K562 (cell line): ENCODE measurements around the gene SDS. TPM values are rescaled to one million over a fixed set of nuclear protein-coding genes. Genes with fewer than 3 reads are reported as not detected.
"Not testable (repeated sequence)": the region's sequence is repeated elsewhere in the genome, so short reads cannot be mapped to it uniquely, and the experiment has no call there.

Source experiments
- ATAC-seq: fragments of 200-7000 bp; cut with Tn5 transposase; 3 replicates; pipeline ENCODE4 v1.9.1; 2020; ENCODE audit warnings: moderate library complexity
- BruUV-seq: library from RNA; stranded (reverse); fragments of 400-500 nt; replicated peaks from 2 replicates; lab custom pipeline; 2021; lab: Mats Ljungman, UMichigan
- CTCF ChIA-PET: fragments of 300-600 bp; formaldehyde crosslinking; extraction: SDS; loops from one replicate; lab custom pipeline; 2021; ENCODE audit warnings: low intra/inter-chr PET ratio; lab: Yijun Ruan, JAX
- POLR2A ChIA-PET: fragments of 300-600, 350-650 bp; sonication (Branson Sonifier 250); formaldehyde crosslinking; extraction: SDS; loops from one replicate; lab custom pipeline; 2021; ENCODE audit warnings: antibody characterized with exemption, inconsistent platforms; lab: Yijun Ruan, JAX
- DNase-seq, 4 experiments: peaks; one replicate each; pipeline versions ENCODE4 v3.0.0 to v3.0.0-alpha.2; 2011 to 2018; ENCODE audit warnings: low spot score in 3 of 4, mixed read lengths in 3 of 4; ENCODE audit errors: extremely low read depth in 1 of 4
- FAIRE-seq: peaks from 2 replicates; lab custom pipeline; 2011; peaks lifted over from hg19 to GRCh38; lab: Jason Lieb, UNC
- H2AFZ ChIP-seq: 2 replicates; pipeline ENCODE4 v1.6.0; 2011; ENCODE audit warnings: low read depth, low read length, control low read depth, inconsistent platforms
- H3K27ac ChIP-seq: fragments of 200-600 bp; 3 replicates; pipeline ENCODE4 v1.8.0; 2011; ENCODE audit warnings: low read depth, mild to moderate bottlenecking, control low read depth, inconsistent platforms, low read length, moderate library complexity, mixed read lengths; ENCODE audit errors: extremely low read depth
- H3K27me3 ChIP-seq, 2 experiments: fragments of 300-600 bp in 1 of 2; 2 replicates in 1 of 2; 3 replicates in 1 of 2; pipeline versions ENCODE4 v1.6.0 to v1.8.0; 2011; ENCODE audit warnings: inconsistent platforms in 2 of 2, low read length in 2 of 2, mild to moderate bottlenecking in 1 of 2, mixed read lengths in 1 of 2, moderate library complexity in 1 of 2; ENCODE audit not compliant: control insufficient read depth in 2 of 2, insufficient read depth in 2 of 2
- H3K36me3 ChIP-seq: fragments of 300-600 bp; 3 replicates; pipeline ENCODE4 v1.8.0; 2011; ENCODE audit warnings: mild to moderate bottlenecking, low read length, inconsistent platforms; ENCODE audit not compliant: control insufficient read depth, insufficient read depth
- H3K4me1 ChIP-seq, 2 experiments: fragments of 200-600 bp in 1 of 2; replicated peaks in 1 of 2; 2 replicates in 1 of 2; 3 replicates in 1 of 2; pipeline versions ENCODE4 v1.5.1 to v1.8.0; 2011; ENCODE audit warnings: inconsistent platforms in 2 of 2, low read length in 2 of 2, mild to moderate bottlenecking in 1 of 2, mixed read lengths in 1 of 2, moderate library complexity in 1 of 2; ENCODE audit not compliant: control insufficient read depth in 2 of 2, insufficient read depth in 2 of 2
- H3K4me2 ChIP-seq: 2 replicates; pipeline ENCODE4 v1.6.1; 2011; ENCODE audit warnings: low read length, control low read depth, inconsistent platforms, mixed read lengths; ENCODE audit not compliant: insufficient read depth
- H3K4me3 ChIP-seq: fragments of 200-600 bp; sonication (generic), shearing (Covaris generic); 2 replicates; pipeline ENCODE4 v1.5.1; 2016; ENCODE audit warnings: control low read depth, inconsistent platforms
- H3K79me2 ChIP-seq: fragments of 200-600 bp; 3 replicates; pipeline ENCODE4 v1.8.0; 2011; ENCODE audit warnings: low read length, inconsistent platforms; ENCODE audit not compliant: control insufficient read depth, insufficient read depth
- H3K9ac ChIP-seq, 2 experiments: 2 replicates each; pipeline versions ENCODE4 v1.6.0 to v1.6.1; 2011; ENCODE audit warnings: low read depth in 2 of 2, low read length in 2 of 2, control low read depth in 1 of 2, inconsistent platforms in 1 of 2, mild to moderate bottlenecking in 1 of 2, mixed read lengths in 1 of 2; ENCODE audit not compliant: insufficient read depth in 1 of 2
- H3K9me1 ChIP-seq: one replicate; pipeline ENCODE4 v1.6.0; 2011; ENCODE audit warnings: inconsistent platforms, mild to moderate bottlenecking, low read length, moderate library complexity; ENCODE audit not compliant: control insufficient read depth, insufficient read depth
- H3K9me3 ChIP-seq: replicated peaks from 2 replicates; pipeline ENCODE4 v1.5.1; 2011; ENCODE audit warnings: low read depth, low read length, inconsistent platforms; ENCODE audit not compliant: control insufficient read depth, insufficient read depth
- H4K20me1 ChIP-seq: replicated peaks from 2 replicates; pipeline ENCODE4 v1.6.1; 2011; ENCODE audit warnings: low read length, inconsistent platforms, mixed read lengths; ENCODE audit not compliant: control insufficient read depth, insufficient read depth
- BCOR ChIP-seq: fragments of 450-650 bp; IDR thresholded peaks from 2 replicates; pipeline ENCODE4 v1.6.1; 2016
- E2F3 ChIP-seq: fragments of 250-450 bp; sonication (Bioruptor Pico); IDR thresholded peaks from 2 replicates; pipeline ENCODE4 v1.4.0; 2020; ENCODE audit warnings: mild to moderate bottlenecking
- HBP1 ChIP-seq: fragments of 450-650 bp; formaldehyde crosslinking; IDR thresholded peaks from 2 replicates; pipeline ENCODE4 v1.4.0; 2022; ENCODE audit warnings: missing genetic modification characterization
- KDM1A ChIP-seq, 2 experiments: fragments of 450-650 bp; IDR thresholded peaks; 2 replicates each; pipeline ENCODE4 v1.6.1; 2016; ENCODE audit warnings: mild to moderate bottlenecking in 2 of 2
- MYC ChIP-seq, 2 experiments: fragments of 250-450 bp in 1 of 2; sonication (Bioruptor Pico) in 1 of 2; IDR thresholded peaks; 2 replicates each; pipeline versions ENCODE4 v1.5.1 to v1.6.1; 2012 to 2021; ENCODE audit warnings: low read depth in 2 of 2, borderline replicate concordance in 1 of 2, improper control_type of control experiment in 1 of 2, low read length in 1 of 2, mild to moderate bottlenecking in 1 of 2, moderate library complexity in 1 of 2
- POLR3G ChIP-seq: IDR thresholded peaks from 2 replicates; pipeline ENCODE4 v1.6.1; 2011; ENCODE audit not compliant: insufficient read length, insufficient replicate concordance; ENCODE audit errors: extremely low read depth
- RBM25 ChIP-seq: fragments of 200-400 bp; formaldehyde crosslinking; IDR thresholded peaks from 2 replicates; pipeline ENCODE4 v1.6.1; 2018; ENCODE audit warnings: low read length, low read depth, moderate library complexity; ENCODE audit not compliant: severe bottlenecking
- ZNF146 ChIP-seq: IDR thresholded peaks from one replicate; pipeline ENCODE4 v1.6.1; 2018; ENCODE audit warnings: missing compliant biosample characterization; ENCODE audit not compliant: unreplicated experiment
- WGBS: fragments of 100-300 bp; shearing (Covaris generic); methylation state at CpG from one replicate; pipeline ENCODE4 v1.1.6; 2016; ENCODE audit warnings: low coverage, mixed read lengths; ENCODE audit not compliant: insufficient coverage; ENCODE audit errors: missing lambda C conversion rate; 5-methylcytosine and 5-hydroxymethylcytosine counted together
- in situ Hi-C: fragments of 300-500 bp; cut with MboI; formaldehyde crosslinking; loops from 4 replicates; pipeline ENCODE4 v1.15.0; 2018; ENCODE audit warnings: inconsistent platforms, mixed read lengths
- intact Hi-C: fragments of 100-400 bp; cut with micrococcal nuclease; formaldehyde crosslinking; loops from 2 replicates; pipeline ENCODE4 v1.14.2; 2022
- polyA plus RNA-seq, 8 experiments: library from polyadenylated mRNA; depleted of rRNA in 4 of 8; stranded (reverse) in 5 of 8; unstranded in 3 of 8; fragments of >200 nt; fragmentation: Nextera tagmentation in 2 of 8; fragmentation: Illumina TruSeq in 1 of 8; extraction: Ambion mirVana in 2 of 8; extraction: Trizol in 1 of 8; gene quantifications; 2 replicates each; pipeline versions ENCODE4 v1.2.1 to v1.2.3, GENCODE V29; 2011 to 2014; ENCODE audit warnings: inconsistent platforms in 1 of 8, missing spikeins in 1 of 8
- total RNA-seq, 7 experiments: library from RNA; depleted of rRNA in 6 of 7; stranded (reverse); fragments of >200 nt in 6 of 7; fragmentation: Illumina TruSeq in 2 of 7; extraction: Trizol in 2 of 7; gene quantifications; 2 replicates each; pipeline versions ENCODE4 v1.2.1 to v1.2.3, GENCODE V29; 2011 to 2021; ENCODE audit warnings: low replicate concordance in 1 of 7
- TF ChIP-seq, protein P1 (sequence below): sonication (generic); formaldehyde crosslinking; IDR thresholded peaks from 2 replicates; pipeline ENCODE4 v1.9.0; 2022; ENCODE audit warnings: mild to moderate bottlenecking, missing genetic modification reagents

Gene SDS
- total and polyA plus RNA-seq, 9 of the 15 experiments (the other 6 are each of a cell fraction or from before 2014, with no cell fraction given): 0.07 to 1.1 (median 0.12) TPM; not detected in 1

GRCh38 chr12:113358381-113359132 is 45.1 kb downstream of the SDS start, which contains the start of gene PLBD2 (continued):
- TF ChIP-seq E2F3 (no peak), MYC (IDR thresholded peaks at IDR 0.05; ENCODE audit: low read depth, low read length) (peak; percentile 43; the same call in 1 of the 2 replicates), MYC (CRISPR knock-in tag; IDR thresholded peaks at IDR 0.05; ENCODE audit: borderline replicate concordance, low read depth) (no peak), HBP1 (CRISPR knock-in tag) (no peak), POLR3G (no peak)
- TF ChIP-seq, protein P1, sequence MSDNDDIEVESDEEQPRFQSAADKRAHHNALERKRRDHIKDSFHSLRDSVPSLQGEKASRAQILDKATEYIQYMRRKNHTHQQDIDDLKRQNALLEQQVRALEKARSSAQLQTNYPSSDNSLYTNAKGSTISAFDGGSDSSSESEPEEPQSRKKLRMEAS (CRISPR knock-in tag): peak; percentile 58

DNA sequence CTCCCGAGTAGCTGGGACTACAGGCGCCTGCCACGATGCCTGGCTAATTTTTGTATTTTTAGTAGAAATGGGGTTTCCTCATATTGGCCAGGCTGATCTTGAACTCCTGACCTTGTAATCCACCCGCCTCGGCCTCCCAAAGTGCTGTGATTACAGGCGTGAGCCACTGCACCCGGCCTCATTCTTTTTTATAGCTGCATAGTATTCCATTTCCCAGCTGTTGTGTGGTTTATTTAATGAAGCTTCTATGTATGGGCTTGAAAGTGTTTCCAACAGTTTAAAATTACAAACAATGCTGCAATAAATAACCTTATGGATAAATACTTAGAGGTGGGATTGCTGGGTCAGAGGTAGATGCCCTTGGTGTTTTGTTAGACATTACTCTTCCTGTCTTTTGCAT is 49.5 kb downstream of the SDS start:
- H3K27me3 ChIP-seq, H2AFZ ChIP-seq, BruUV-seq, FAIRE-seq, H3K9me3 ChIP-seq, H3K4me2 ChIP-seq, H3K27ac ChIP-seq, CTCF ChIA-PET, H3K9ac ChIP-seq, H3K4me3 ChIP-seq, intact Hi-C loops, H4K20me1 ChIP-seq, ATAC-seq, H3K36me3 ChIP-seq, H3K9me1 ChIP-seq: not testable (repeated sequence)
- 67% methylated on average over 7 of the region's 7 CpGs for WGBS
- Histone ChIP-seq H3K79me2 (peaks cover 12% of the 10 kb centered on the region), H3K4me1 (peaks cover 15 to 20% of the 10 kb centered on the region in 2 experiments)
- TF ChIP-seq BCOR (peak; percentile 62; the same call in 1 of the 2 replicates), RBM25 (peak; percentile 53), KDM1A (IDR thresholded peaks at IDR 0.05) (0 out of 4 replicates have a peak, but pooled peaks of 1 of the 2 experiments have one; percentile 17), ZNF146 (CRISPR knock-in tag) (peak; percentile 87)
- TF ChIP-seq, all 486 proteins: peak for 4; not testable (repeated sequence) for 482
- POLR2A ChIA-PET, DNase-seq, in situ Hi-C loops: not testable (repeated sequence)
